AML-193 (cell line): ENCODE results near the gene NRBP1.
"Not testable (repeated sequence)": the region's sequence is repeated elsewhere in the genome, so short reads cannot be mapped to it uniquely, and the experiment has no call there.

Source experiments
- DNase-seq, 2 experiments: peaks; one replicate each; lab custom pipeline; 2025; lab: John Stamatoyannopoulos, UW

NRBP1 gene

DNA sequence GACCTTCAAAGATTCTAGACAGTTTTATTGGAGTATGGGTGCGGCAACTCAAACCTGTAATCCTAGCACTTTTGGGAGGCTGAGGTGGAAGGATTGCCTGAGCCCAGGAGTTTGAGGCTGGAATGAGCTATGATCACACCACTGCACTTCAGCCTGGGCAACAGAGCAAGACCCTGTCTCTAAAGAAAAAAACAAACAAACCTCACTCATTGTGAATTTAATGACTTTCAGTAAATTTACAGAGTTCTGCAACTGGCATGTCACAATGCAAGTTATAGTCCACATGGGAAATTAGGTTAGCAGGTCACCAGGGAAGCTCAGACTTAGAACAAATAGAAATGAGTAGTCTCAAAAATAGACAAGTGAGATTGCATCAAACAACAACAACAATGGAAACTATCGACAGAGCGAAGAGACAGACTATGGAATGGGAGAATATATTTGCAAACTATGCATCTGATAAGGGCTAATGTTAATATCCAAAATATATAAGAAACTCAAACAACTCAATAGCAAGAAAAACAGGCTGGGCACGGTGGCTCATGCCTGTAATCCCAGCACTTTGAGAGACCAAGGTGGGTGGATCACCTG is 6.7 kb upstream of the NRBP1 start:
- DNase-seq, result no peak

DNA sequence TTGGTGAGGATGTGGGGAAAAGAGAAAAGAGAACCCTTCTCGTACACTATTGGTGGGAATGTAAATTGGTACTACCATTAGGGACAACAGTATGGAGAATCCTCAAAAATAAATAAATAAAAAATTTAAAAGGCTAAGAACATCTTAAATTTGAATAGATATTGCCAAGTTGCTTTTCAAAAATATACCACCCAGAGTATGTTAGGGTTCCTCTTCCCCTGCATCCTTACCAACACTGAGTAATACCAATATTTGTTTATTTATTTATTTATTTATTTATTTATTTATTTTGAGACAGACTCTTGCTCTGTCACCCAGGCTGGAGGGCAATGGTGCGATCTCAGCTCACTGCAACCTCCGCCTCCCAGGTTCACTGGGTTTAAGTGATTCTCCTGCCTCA is 5.5 kb upstream of the NRBP1 start:
- DNase-seq, result no peak

DNA sequence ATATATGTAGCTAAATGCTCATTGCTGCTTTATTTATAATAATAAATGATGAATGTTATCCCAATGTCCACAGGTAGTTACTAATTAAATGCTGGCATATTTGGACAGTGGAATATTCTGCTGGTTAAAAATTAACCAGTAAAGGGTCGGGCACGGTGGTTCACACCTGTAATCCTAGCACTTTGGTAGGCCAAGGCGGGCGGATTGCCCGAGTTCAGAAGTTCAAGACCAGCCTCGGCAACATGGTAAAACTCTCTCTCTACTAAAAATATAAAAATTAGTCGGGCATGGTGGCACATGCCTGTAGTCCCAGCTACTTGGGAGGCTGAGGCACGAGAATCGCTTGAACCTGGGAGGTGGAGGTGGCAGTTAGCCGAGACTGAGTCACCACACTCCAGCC is 3.4 kb upstream of the NRBP1 start:
- DNase-seq, result not testable (repeated sequence)

DNA sequence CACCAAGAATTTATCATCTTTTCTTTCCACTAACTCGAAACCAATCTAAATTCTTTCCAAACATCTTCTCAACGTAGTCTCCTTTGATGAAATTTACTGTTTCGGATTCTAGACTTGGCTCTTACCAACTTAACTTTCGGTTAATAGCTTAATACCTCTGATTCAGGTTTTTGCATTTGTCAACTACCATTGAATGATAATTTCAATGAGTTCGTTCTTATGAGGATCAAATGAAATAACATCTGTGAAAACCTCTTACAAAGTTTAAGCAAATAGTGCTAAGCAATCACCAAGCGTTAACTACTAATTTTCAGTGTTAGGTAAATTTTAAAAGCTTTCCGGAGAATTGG is 593 bp upstream of the NRBP1 start:
- DNase-seq, result peak in 1 of 2 experiments; percentile 14

DNA sequence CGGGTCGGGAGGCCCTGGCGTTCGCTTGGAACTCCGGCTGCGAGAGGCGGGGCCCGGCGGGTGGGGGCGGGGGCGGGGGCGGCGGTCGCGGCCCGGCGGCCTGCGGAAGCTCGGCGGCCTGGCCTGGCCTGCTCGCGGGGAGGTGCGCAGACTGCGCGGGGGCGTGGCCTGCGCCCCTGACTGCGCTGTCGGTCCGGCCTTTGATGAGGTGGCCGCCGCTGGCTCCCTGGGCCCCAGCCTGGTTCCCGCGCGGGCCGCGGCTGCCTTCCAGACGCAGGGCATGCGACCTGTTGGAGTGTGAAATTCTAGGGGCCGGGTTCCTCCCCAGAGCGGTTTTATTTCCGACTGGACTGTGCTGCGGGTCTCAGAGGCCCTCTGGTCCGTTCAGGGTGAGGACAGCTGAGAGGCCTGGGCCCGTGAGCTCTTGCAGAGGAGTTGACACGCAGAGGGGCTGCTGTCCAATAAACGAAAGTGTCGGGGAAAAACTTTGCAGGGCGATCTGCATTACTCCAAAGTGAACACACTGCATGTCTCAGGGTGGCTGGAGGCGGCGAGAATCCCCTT is 629 bp downstream of the NRBP1 start:
- peak; percentile 64 to 69 for DNase-seq

DNA sequence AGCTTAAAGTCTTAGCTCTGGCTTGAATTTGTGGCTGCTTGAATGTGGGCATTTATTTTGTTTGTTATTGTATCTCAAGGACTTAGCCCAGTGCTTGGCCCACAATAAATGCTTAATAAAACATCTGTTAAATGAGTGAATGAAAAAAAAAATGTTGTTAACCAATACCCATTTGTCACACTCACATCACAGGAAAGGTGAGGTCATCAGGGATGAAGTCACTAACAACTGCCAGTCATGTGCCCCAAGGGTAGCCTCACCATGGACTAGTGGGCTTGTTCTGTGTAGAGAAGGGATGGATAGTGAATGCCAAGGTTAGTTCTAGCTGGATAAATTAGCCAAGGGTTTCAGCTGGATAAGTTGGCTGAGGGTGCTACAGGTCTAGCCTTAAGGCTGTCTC is 3.0 kb downstream of the NRBP1 start:
- DNase-seq, result no peak

DNA sequence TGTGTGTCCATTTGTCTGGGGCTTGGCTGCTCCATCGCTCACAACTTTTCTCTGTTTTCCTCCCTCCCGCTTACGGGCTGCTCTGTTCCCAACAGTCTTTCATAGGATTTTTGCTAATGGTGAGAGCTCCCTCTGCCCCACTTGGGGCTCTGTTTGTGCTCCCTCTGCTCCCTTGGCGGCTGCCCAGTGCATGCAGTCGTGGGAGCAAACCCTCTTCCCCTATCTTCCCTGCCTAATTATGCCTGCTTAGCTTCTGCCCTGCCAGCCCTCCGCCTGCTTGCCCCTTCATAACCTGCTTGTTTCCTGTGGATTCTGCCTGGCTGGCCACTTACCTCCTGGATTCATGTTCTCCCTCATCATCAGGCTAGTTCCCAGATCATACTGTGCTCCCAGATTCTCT is 7.2 kb downstream of the NRBP1 start:
- DNase-seq, result no peak

DNA sequence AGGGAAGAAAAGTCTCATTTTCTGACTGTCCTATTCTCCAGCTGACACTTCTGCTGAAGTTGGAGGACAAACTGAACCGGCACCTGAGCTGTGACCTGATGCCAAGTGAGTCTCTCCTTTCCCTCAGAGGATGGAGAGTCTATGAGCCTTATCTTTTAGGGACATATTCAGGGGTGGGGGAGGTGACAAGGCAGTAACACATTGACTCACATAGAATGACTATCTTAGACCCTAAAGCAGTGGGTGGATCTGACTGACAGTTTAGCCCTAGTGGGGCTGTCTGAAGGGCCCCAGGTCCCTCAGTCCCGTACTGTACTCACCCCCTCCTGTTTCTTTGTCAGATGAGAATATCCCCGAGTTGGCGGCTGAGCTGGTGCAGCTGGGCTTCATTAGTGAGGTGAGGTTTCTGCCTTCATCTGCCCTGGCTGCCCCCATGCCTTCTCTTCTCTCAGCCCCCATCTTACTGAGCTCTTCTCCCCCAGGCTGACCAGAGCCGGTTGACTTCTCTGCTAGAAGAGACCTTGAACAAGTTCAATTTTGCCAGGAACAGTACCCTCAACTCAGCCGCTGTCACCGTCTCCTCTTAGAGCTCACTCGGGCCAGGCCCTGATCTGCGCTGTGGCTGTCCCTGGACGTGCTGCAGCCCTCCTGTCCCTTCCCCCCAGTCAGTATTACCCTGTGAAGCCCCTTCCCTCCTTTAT is 12.9 kb downstream of the NRBP1 start:
- no peak for DNase-seq

DNA sequence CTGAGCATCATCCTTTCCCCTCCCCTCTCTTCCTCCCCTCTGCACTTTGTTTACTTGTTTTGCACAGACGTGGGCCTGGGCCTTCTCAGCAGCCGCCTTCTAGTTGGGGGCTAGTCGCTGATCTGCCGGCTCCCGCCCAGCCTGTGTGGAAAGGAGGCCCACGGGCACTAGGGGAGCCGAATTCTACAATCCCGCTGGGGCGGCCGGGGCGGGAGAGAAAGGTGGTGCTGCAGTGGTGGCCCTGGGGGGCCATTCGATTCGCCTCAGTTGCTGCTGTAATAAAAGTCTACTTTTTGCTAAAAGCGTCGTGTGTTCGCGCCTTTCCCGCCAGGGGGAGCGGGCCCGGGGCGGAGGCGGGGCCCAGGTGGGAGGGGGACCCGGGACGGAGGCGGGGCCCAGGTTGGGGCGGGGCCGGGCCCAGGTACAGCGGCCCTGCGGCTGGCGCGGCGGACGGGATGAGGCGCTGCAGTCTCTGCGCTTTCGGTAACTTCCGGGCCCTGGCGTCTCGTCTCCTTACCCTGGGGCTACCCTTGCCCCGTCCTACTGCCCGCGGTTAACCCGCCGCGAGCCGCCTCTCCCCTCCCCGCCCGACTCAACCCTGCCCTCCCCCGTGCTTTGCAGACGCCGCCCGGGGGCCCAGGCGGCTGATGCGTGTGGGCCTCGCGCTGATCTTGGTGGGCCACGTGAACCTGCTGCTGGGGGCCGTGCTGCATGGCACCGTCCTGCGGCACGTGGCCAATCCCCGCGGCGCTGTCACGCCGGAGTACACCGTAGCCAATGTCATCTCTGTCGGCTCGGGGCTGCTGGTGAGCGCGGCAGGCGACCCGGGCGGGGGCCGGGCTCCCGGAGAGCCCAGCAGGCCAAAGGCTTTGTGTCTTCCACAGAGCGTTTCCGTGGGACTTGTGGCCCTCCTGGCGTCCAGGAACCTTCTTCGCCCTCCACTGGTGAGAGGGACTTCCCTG is 13.8 kb downstream of the NRBP1 start, which contains the start of gene KRTCAP3:
TSS of gene KRTCAP3 (plus strand) at position 424 of the 962 bp plus-strand sequence. CDS start at position 456, 32 bp downstream.
- DNase-seq, result no peak

DNA sequence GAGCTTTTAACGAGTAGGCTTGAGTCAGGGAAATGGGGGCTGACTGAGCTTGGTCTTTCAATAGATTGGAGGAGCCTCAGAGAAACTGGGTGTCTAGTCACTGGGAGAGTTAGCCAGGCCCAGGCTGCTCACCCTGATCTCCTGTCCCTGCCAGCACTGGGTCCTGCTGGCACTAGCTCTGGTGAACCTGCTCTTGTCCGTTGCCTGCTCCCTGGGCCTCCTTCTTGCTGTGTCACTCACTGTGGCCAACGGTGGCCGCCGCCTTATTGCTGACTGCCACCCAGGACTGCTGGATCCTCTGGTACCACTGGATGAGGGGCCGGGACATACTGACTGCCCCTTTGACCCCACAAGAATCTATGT is 14.5 kb downstream of the NRBP1 start:
- DNase-seq, result no peak

DNA sequence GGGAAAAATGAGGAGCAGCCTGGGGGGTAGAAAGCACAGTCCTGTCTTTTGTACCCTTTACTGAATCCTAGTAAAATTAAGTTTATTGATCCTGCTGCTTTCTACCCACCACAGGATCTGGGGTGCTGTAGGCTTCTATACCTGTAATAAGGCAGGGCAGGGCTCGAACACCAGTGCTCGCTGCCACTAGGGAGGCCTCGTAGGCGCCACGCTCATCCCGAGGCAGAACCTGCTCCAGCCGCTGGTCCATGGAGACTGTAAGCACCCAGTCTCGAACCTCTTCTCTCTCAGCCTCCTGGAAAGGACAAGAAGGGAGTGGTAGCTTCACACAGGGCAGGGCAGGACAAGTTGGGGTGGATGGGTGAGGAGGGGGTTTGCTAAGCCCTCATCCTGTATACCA is 16.7 kb downstream of the NRBP1 start:
- no peak for DNase-seq

DNA sequence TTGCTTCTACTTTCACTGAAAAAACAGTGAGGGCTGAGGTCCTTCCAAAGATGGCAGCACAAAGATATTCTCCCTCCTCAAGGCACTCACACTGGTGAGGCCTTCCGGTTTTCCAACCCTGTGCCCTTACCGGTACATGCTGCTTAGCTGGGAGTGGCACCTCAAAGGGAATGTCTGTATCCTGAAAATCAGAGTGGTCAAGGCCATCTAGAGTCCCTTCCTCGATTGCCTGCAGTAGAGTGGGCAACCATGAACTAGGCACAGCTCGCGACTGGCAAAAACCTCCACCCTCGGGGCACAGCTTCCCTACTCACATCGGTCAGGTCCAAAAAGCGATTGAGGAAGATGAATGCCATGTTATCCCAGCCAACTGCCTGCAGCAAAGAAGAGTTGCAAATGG is 17.2 kb downstream of the NRBP1 start:
- DNase-seq, result no peak

DNA sequence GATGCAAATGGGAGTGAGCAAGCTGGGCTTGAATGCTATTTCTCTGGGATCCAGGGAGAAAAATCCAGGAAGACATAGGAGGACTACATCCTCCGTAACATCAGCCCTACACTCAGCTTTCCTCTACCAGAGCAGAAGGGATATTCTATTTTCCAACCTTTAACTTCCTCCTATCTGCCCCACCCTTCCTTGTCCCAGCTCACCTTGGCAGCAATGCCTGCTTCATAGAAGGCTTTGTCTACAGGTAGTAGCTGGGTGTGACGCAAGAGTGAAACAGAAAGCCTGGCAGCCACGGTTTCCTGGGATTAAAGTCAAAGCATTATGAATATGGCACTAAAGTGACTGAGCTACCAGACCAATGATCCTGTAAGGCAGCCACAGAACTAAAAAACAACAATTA is 17.6 kb downstream of the NRBP1 start:
- no peak for DNase-seq

DNA sequence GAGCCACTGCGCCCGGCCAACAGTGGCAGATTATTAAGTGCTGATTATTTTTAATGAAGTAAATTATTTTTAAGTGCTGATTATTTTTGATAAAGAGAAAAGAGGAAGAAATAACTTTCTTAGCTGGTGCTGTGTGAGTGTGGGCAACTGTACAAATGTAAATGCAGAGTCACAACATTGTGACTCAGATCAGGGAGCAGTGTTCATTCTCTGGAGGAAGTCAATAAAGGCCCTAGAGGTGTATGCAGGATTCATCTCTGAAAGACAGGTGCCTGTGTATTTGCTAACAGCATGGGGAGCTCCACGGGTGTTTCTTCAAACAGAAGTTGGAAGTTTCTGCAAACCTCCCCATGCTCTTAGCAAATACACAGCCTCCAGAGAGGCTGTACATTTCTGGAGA is 19.9 kb downstream of the NRBP1 start:
- DNase-seq, result no peak

DNA sequence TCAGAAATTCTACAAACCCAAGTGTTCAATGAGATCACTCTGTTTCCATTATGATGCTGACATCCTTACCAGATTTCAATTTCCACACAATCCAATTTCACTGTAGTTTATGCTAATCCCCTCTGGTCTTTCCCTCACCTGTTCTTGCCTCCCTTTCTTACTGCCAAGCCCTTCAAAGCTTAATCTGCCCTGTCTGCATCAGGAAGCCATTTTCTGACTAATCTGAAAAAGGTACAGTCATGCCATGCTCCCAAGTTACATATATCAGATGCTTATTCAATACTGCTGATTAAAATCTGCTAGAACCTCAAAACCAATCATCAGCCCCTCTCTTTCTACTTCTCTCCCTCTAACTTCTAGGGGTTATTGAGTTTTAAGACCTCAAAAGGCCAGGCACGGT is 22.7 kb downstream of the NRBP1 start:
- DNase-seq, result no peak

DNA sequence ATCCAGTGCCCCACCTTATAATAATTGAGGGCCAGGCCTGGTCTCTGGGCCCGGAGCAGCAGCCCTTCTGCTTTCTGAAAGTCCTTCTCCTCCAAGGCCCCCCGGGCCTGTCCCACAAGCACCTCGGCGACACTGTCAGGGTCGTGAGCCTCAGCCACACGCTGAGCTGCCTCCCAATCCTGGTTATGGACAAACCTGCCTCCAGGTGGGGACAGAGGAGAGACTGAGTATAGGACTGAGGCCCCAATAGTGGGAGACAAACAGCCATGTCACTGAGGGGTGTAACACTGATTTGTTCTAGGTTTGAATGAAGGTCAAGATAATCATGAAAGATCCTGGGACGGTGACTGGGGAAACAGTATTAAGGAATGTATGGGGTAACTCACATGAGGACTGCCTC is 25.5 kb downstream of the NRBP1 start:
- no peak for DNase-seq

DNA sequence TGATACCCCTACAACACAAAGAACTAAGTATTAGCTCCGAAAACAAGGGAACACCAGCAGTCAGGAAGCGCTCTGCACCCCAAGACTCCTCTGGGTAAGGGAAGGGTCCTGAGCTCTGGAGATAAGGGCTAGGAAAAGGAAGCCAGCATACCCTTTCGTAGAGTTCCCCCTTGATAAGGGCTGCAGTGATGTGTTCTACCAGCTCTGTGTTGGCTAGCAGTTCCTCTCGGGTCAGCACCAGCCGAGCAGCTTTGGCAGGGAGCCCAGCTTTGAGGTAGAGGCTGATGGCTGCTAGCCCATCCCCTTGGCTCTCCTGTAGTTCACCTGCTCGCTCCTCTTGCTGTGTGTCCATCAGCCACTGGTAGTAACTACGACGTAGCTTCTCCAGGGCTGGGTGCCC is 32.7 kb downstream of the NRBP1 start:
- no peak for DNase-seq

DNA sequence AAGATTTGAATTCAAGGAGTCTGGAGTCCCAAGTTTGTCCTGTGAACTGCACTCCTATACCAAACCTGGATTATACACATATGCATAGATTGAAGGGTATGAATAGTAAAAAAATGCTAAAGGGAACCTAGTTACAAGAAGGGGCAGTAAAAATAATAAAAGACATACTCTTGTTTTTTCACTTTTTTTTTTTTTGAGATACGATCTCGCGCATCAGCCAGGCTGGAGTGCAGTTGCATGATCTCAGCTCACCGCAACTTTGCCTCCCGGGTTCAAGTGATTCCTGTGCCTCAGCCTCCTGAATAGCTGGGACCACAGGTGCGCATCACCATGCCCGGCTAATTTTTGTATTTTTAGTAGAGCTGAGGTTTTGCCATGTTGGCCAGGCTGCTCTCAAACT is 36.0 kb downstream of the NRBP1 start:
- no peak for DNase-seq

DNA sequence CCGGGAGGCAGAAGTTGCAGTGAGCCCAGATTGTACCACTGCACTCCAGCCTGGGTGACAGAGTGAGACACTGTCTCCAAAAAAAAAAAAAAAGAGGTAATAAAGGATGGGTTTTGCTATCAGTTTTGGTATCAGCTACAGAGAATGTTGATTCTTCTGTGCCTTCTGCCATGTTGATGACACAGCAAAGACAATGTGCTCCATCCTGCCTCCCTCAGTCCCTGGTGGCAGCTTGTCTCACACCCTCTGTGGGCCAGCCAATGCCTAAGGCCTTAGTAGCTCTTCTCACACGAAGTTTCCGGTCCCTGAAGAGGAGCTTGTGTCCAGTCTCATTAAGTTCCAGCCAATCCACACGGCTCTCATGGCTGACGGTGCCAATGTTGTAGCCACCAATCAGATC is 43.5 kb downstream of the NRBP1 start:
- DNase-seq, result no peak

DNA sequence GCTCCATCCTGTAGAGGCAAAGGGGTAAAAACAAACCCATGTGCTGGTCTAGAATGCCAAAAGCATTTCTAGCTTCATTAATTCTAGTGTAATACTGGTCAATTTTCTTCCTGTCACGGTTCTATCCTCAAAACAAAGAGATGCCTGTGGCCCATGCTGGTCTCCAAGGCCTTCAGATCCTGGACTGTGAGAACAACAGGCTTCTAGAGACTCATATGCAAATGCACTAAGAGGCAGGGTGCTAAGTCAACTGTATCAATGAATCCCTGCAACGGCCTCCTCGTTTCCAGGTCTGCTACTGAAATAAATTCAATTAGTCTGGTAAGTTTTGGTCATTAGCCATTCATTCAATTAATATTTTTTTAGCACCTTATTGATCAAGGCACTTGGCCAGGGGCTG is 57.1 kb downstream of the NRBP1 start:
- DNase-seq, result no peak

DNA sequence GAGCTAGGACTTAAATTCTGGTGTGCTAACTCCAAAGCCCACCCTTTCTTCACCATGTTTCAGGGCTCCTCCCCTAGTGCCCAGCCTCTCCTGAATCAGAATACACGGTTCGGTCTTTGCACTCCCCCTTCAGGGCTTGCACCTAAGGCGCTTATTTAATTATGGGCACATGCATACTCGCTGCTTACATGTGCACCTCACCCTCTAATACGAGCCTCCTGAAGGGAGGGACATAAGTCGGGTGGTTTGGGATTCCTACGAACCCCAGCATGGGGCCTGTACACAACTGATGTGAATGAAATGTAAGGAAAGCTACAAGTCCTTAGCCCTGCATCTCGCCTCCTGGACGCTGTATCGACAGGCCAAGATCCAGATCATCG is 60.7 kb downstream of the NRBP1 start:
- DNase-seq, result no peak

DNA sequence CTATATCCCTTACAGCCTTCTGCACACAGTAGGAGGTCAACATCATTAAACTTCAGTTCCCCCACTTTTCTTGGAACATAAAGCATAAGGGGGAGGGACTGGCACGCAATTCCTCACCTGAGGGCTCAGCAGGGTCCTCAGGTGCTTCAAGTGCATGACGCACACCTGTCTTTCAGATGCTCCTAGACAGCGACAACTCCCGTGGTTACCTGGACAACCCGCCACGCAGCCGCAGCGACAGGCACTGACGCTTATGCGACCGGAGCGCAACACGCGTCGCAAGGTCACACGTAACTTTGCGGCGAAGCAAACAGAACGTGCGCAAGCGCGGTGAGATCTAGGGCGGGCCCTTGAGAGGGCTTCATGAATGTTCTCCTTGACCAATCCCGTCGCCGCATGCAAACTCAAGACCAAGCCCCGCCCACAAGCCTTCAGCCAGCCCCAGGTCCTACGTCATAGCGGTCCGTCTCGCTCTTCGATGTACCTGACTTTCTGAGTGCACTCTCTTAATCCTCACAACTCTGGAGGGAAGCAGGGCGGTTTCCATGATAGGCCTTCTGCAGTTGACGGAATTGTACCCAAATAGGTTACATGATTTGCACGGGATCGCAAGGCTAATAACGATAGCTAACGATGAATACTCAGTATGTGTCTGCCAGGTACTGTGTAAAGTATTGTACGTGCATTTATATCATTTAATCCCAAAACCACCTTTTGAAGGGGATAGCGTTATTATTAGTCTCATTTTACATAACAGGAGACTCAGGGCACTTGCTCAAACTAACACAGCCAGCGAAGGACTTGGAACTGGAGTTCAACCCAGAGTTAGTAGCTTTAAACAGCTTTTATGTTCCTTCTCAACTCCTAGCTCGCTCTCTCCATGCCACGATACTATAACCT is 61.3 kb downstream of the NRBP1 start, which contains the start of gene IFT172:
TSS of gene IFT172 (minus strand) at position 246 of the 900 bp plus-strand sequence. CDS start at position 156, 90 bp downstream.
- DNase-seq, result no peak
